H1 (cell line): ENCODE results near the gene PLB1. TPM values are rescaled to one million over a fixed set of nuclear protein-coding genes. Genes with fewer than 3 reads are reported as not detected.

Source experiments
- CTCF ChIA-PET: fragments of 300-600 bp; sonication (Branson Sonifier 250); formaldehyde crosslinking; loops from one replicate; lab custom pipeline; 2021; ENCODE audit not compliant: partially characterized antibody; lab: Charles Lee
- POLR2A ChIA-PET: fragments of 300-600 bp; sonication (Branson Sonifier 250); formaldehyde crosslinking; loops from one replicate; lab custom pipeline; 2021; ENCODE audit warnings: inconsistent platforms; ENCODE audit not compliant: partially characterized antibody; lab: Charles Lee
- DNase-seq, 2 experiments: peaks; one replicate each; pipeline versions ENCODE4 v3.0.0 to v3.0.0-alpha.2; 2010 to 2022; ENCODE audit warnings: low spot score in 2 of 2, low read depth in 1 of 2, mixed read lengths in 1 of 2
- FAIRE-seq: peaks from 2 replicates; lab custom pipeline; 2011; peaks lifted over from hg19 to GRCh38; lab: Jason Lieb, UNC
- H2AFZ ChIP-seq: 2 replicates; pipeline ENCODE4 v1.8.1; 2012; ENCODE audit warnings: low read length, inconsistent platforms
- H2AK5ac ChIP-seq: 2 replicates; pipeline ENCODE4 v1.6.1; 2013; ENCODE audit warnings: low read depth, low read length
- H2BK120ac ChIP-seq: replicated peaks from 2 replicates; pipeline ENCODE3; 2013; ENCODE audit warnings: low read depth, low read length, inconsistent platforms
- H2BK12ac ChIP-seq: 2 replicates; pipeline ENCODE4 v1.6.1; 2013; ENCODE audit warnings: low read depth, low read length
- H2BK15ac ChIP-seq: 2 replicates; pipeline ENCODE4 v1.6.1; 2013; ENCODE audit warnings: low read length
- H2BK20ac ChIP-seq: 2 replicates; pipeline ENCODE4 v1.6.1; 2013; ENCODE audit warnings: low read length
- H2BK5ac ChIP-seq: 2 replicates; pipeline ENCODE4 v1.6.1; 2013; ENCODE audit warnings: low read depth, low read length
- H3K14ac ChIP-seq: 2 replicates; pipeline ENCODE4 v1.6.1; 2013; ENCODE audit warnings: inconsistent platforms; ENCODE audit not compliant: insufficient read length
- H3K18ac ChIP-seq: 2 replicates; pipeline ENCODE4 v1.6.1; 2013; ENCODE audit warnings: low read length; ENCODE audit errors: extremely low read depth
- H3K23ac ChIP-seq: 2 replicates; pipeline ENCODE4 v1.6.1; 2013; ENCODE audit warnings: inconsistent platforms; ENCODE audit not compliant: insufficient read length
- H3K23me2 ChIP-seq: 2 replicates; pipeline ENCODE4 v1.6.1; 2013; ENCODE audit warnings: low read depth, low read length
- H3K27ac ChIP-seq: 2 replicates; pipeline ENCODE4 v1.6.1; 2011; ENCODE audit warnings: low read depth, low read length, inconsistent platforms
- H3K27me3 ChIP-seq, 4 experiments: replicated peaks in 1 of 4; 1 replicate in 1 of 4; 2 replicates in 3 of 4; pipeline versions ENCODE4 v1.6.1 to v1.8.1; 2011 to 2013; ENCODE audit warnings: low read length in 3 of 4, mild to moderate bottlenecking in 3 of 4, inconsistent platforms in 2 of 4, mixed read lengths in 2 of 4, moderate library complexity in 1 of 4; ENCODE audit not compliant: control insufficient read depth in 3 of 4, insufficient read depth in 3 of 4; ENCODE audit errors: extremely low read depth in 1 of 4
- H3K36me3 ChIP-seq, 4 experiments: 2 replicates each; pipeline versions ENCODE4 v1.6.1 to v1.8.1; 2011 to 2013; ENCODE audit warnings: mild to moderate bottlenecking in 4 of 4, low read length in 3 of 4, moderate library complexity in 2 of 4, control low read depth in 1 of 4, inconsistent platforms in 1 of 4; ENCODE audit not compliant: insufficient read depth in 4 of 4, control insufficient read depth in 2 of 4
- H3K4ac ChIP-seq: replicated peaks from 2 replicates; pipeline ENCODE3; 2013; ENCODE audit warnings: low read length, low read depth, mixed read lengths, inconsistent platforms; ENCODE audit not compliant: insufficient read length
- H3K4me1 ChIP-seq, 4 experiments: replicated peaks in 1 of 4; 1 replicate in 1 of 4; 2 replicates in 3 of 4; pipeline versions ENCODE4 v1.6.1 to v1.8.1; 2011 to 2013; ENCODE audit warnings: low read length in 3 of 4, inconsistent platforms in 2 of 4, mixed read lengths in 1 of 4; ENCODE audit not compliant: insufficient read depth in 4 of 4, control insufficient read depth in 3 of 4
- H3K4me2 ChIP-seq, 2 experiments: 2 replicates each; pipeline versions ENCODE4 v1.6.1 to v1.8.1; 2011 to 2013; ENCODE audit warnings: low read depth in 2 of 2, low read length in 2 of 2, control low read depth in 1 of 2, inconsistent platforms in 1 of 2, mild to moderate bottlenecking in 1 of 2; ENCODE audit not compliant: insufficient read depth in 1 of 2
- H3K4me3 ChIP-seq, 4 experiments: fragments of 200-600, 300-600 bp in 1 of 4; sonication (generic), shearing (Covaris generic), sonication (Bioruptor Twin) in 1 of 4; 2 replicates each; pipeline versions ENCODE4 v1.5.1 to v1.8.1; 2011 to 2016; ENCODE audit warnings: low read length in 4 of 4, low read depth in 3 of 4, control low read depth in 2 of 4, inconsistent platforms in 2 of 4, mild to moderate bottlenecking in 2 of 4, mixed read lengths in 1 of 4, moderate library complexity in 1 of 4; ENCODE audit not compliant: insufficient read depth in 2 of 4; ENCODE audit errors: extremely low read depth in 1 of 4
- H3K56ac ChIP-seq: replicated peaks from 2 replicates; pipeline ENCODE3; 2013; ENCODE audit warnings: low read depth, mild to moderate bottlenecking, mixed read lengths, low read length, inconsistent platforms; ENCODE audit not compliant: insufficient read length
- H3K79me1 ChIP-seq: 2 replicates; pipeline ENCODE4 v1.6.1; 2013; ENCODE audit warnings: low read depth, low read length, control low read depth
- H3K79me2 ChIP-seq, 2 experiments: 2 replicates each; pipeline versions ENCODE4 v1.6.1 to v1.8.1; 2012 to 2013; ENCODE audit warnings: low read length in 2 of 2, mild to moderate bottlenecking in 2 of 2, inconsistent platforms in 1 of 2; ENCODE audit not compliant: insufficient read depth in 2 of 2, control insufficient read depth in 1 of 2
- H3K9ac ChIP-seq, 4 experiments: replicated peaks in 1 of 4; 1 replicate in 1 of 4; 2 replicates in 3 of 4; pipeline versions ENCODE4 v1.6.1 to v1.8.1; 2011 to 2013; ENCODE audit warnings: low read depth in 3 of 4, low read length in 3 of 4, control low read depth in 2 of 4, mild to moderate bottlenecking in 2 of 4, moderate library complexity in 2 of 4, inconsistent platforms in 1 of 4; ENCODE audit errors: extremely low read depth in 1 of 4
- H3K9me3 ChIP-seq, 2 experiments: 2 replicates each; pipeline versions ENCODE4 v1.6.1 to v1.8.1; 2012 to 2013; ENCODE audit warnings: mild to moderate bottlenecking in 2 of 2, moderate library complexity in 2 of 2, control low read depth in 1 of 2, inconsistent platforms in 1 of 2, low read depth in 1 of 2, low read length in 1 of 2, mixed read lengths in 1 of 2; ENCODE audit not compliant: insufficient read depth in 2 of 2
- H4K20me1 ChIP-seq, 2 experiments: replicated peaks in 1 of 2; 2 replicates each; pipeline versions ENCODE3 to v1.8.1; 2011 to 2013; ENCODE audit warnings: inconsistent platforms in 2 of 2, low read length in 2 of 2, mild to moderate bottlenecking in 1 of 2; ENCODE audit not compliant: insufficient read depth in 2 of 2, control insufficient read depth in 1 of 2
- H4K5ac ChIP-seq: 2 replicates; pipeline ENCODE4 v1.6.1; 2013; ENCODE audit warnings: low read length, low read depth, mixed read lengths, inconsistent platforms; ENCODE audit not compliant: insufficient read length
- H4K8ac ChIP-seq: 2 replicates; pipeline ENCODE4 v1.8.0; 2013; ENCODE audit warnings: mild to moderate bottlenecking, moderate library complexity, low read length, inconsistent platforms; ENCODE audit not compliant: insufficient read depth; ENCODE audit errors: extremely low read depth
- H4K91ac ChIP-seq: replicated peaks from 2 replicates; pipeline ENCODE3; 2013; ENCODE audit warnings: low read length, mixed read lengths, inconsistent platforms; ENCODE audit not compliant: insufficient read length
- BACH1 ChIP-seq: IDR thresholded peaks from 2 replicates; pipeline ENCODE4 v1.6.1; 2012; ENCODE audit warnings: low read length, improper control_type of control experiment
- CBX5 ChIP-seq: fragments of 300-800, 300-1000 bp; sonication (generic); IDR thresholded peaks from 2 replicates; pipeline ENCODE4 v1.7.1; 2016; ENCODE audit warnings: antibody characterized with exemption, low read length, low read depth
- CHD1 ChIP-seq: IDR thresholded peaks from 2 replicates; pipeline ENCODE4 v1.6.1; 2012; ENCODE audit warnings: low read depth, low read length, improper control_type of control experiment
- EGR1 ChIP-seq: IDR thresholded peaks from 2 replicates; pipeline ENCODE4 v1.6.1; 2011; ENCODE audit warnings: low read depth, low read length, borderline replicate concordance
- JUN ChIP-seq: IDR thresholded peaks from 2 replicates; pipeline ENCODE4 v1.6.1; 2011; ENCODE audit warnings: low read depth, mild to moderate bottlenecking, improper control_type of control experiment, low read length
- MAFK ChIP-seq: IDR thresholded peaks from 2 replicates; pipeline ENCODE4 v1.6.1; 2012; ENCODE audit warnings: low read depth, mild to moderate bottlenecking, improper control_type of control experiment, low read length
- PHF8 ChIP-seq: fragments of 200-600 bp; sonication (generic); conservative IDR thresholded peaks from 2 replicates; pipeline ENCODE4 v1.7.1; 2012; ENCODE audit warnings: low read depth, mild to moderate bottlenecking, inconsistent platforms, low read length, moderate library complexity
- RNF2 ChIP-seq: fragments of 200-900, 300-1000 bp; sonication (generic); IDR thresholded peaks from 2 replicates; pipeline ENCODE4 v1.7.1; 2016; ENCODE audit warnings: borderline replicate concordance, low read depth, mild to moderate bottlenecking, antibody characterized with exemption, low read length; ENCODE audit not compliant: poor library complexity, severe bottlenecking; ENCODE audit errors: missing control alignments
- SIN3A ChIP-seq, 2 experiments: IDR thresholded peaks in 1 of 2; conservative IDR thresholded peaks in 1 of 2; 2 replicates each; pipeline ENCODE4 v1.6.1; 2011 to 2012; ENCODE audit warnings: low read length in 2 of 2, improper control_type of control experiment in 1 of 2, low read depth in 1 of 2, mild to moderate bottlenecking in 1 of 2
- SIRT6 ChIP-seq: IDR thresholded peaks from one replicate; pipeline ENCODE4 v1.7.1; 2012; ENCODE audit warnings: low read length, inconsistent platforms
- TAF1 ChIP-seq: IDR thresholded peaks from 2 replicates; pipeline ENCODE4 v1.6.1; 2011; ENCODE audit warnings: mild to moderate bottlenecking, low read depth, low read length
- TCF12 ChIP-seq: IDR thresholded peaks from 2 replicates; pipeline ENCODE4 v1.6.1; 2011; ENCODE audit warnings: low read depth, mild to moderate bottlenecking, low read length
- TEAD4 ChIP-seq: IDR thresholded peaks from 2 replicates; pipeline ENCODE4 v1.6.1; 2012; ENCODE audit warnings: low read depth, low read length, inconsistent platforms, mixed read lengths
- WGBS, 2 experiments: shearing (Covaris generic) in 1 of 2; methylation state at CpG; one replicate each; pipeline versions ENCODE4 v1.1.6 to v1.1.7; 2013 to 2015; ENCODE audit warnings: low lambda C conversion rate in 2 of 2, mixed read lengths in 2 of 2, inconsistent platforms in 1 of 2, low coverage in 1 of 2, missing lambda C conversion rate in 1 of 2; ENCODE audit not compliant: insufficient replicate concordance in 2 of 2, insufficient coverage in 1 of 2, insufficient read length in 1 of 2; ENCODE audit errors: extremely low coverage in 1 of 2, missing lambda C conversion rate in 1 of 2; 5-methylcytosine and 5-hydroxymethylcytosine counted together
- polyA plus RNA-seq, 7 experiments: library from polyadenylated mRNA; depleted of rRNA in 3 of 7; stranded (reverse) in 5 of 7; unstranded in 2 of 7; fragments of >200 nt in 5 of 7; fragments of 200-250 nt in 2 of 7; gene quantifications; 1 replicate in 5 of 7; 2 replicates in 1 of 7; 4 replicates in 1 of 7; pipeline versions ENCODE4 v1.2.1 to v1.2.3, GENCODE V29; 2011 to 2013; ENCODE audit warnings: missing spikeins in 2 of 7, mixed read lengths in 2 of 7
- total RNA-seq: library from RNA; stranded (reverse); fragmentation: NEBNext Ultra II Directional; extraction: Animal tissue kit (Norgen Biotek cat#: 25700); gene quantifications from 2 replicates; pipeline ENCODE4 v1.2.1, GENCODE V29; 2021

Gene PLB1
- total and polyA plus RNA-seq, 2 of the 8 experiments (the other 6 are each of a cell fraction or from before 2014, with no cell fraction given), result 0.20 to 0.36 TPM

DNA sequence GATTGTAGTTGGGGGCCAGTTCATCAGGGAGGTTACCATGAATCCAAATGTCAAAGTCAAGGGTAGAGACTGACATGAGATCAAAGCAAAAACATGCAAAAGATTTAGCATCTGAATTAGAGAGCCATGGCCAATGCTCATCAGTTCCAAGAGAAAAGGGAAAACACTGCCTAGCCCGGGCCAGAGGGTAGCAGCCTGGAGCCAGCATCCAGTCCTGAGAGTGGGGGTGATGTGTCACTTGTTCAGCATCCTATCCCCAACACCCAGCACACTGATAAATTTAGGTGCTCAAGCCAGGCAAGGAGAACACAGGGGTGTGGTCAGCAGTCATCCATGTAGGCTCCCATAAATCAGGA is 178.8 kb downstream of the PLB1 start:
- Histone ChIP-seq H3K4me3 (no peak overlapping the region), H3K79me1 (no peaks in the 10 kb centered on the region), H3K18ac (no peak overlapping the region), H3K27ac (no peak overlapping the region), H3K14ac (no peak overlapping the region), H2AFZ (no peak overlapping the region), H3K27me3 (no peaks in the 10 kb centered on the region), H4K8ac (no peak overlapping the region), H3K4me1 (peaks cover 0 to 3% (median 0%) of the 10 kb centered on the region in 4 experiments; a peak in 1 of 7 replicates), H2BK15ac (no peak overlapping the region), H3K4ac (no peak overlapping the region), H4K91ac (no peak overlapping the region), H3K9me3 (peaks cover 0 to 7% of the 10 kb centered on the region in 2 experiments; a peak in 1 of 4 replicates), H3K36me3 (no peaks in the 10 kb centered on the region), H3K9ac (no peak overlapping the region), H3K23ac (no peak overlapping the region), H4K20me1 (no peaks in the 10 kb centered on the region), H3K79me2 (no peaks in the 10 kb centered on the region), H2BK120ac (no peak overlapping the region), H3K23me2 (no peaks in the 10 kb centered on the region), H2BK20ac (no peak overlapping the region), H2BK12ac (no peak overlapping the region), H4K5ac (no peak overlapping the region), H3K56ac (no peak overlapping the region), H2AK5ac (no peak overlapping the region), H3K4me2 (no peak overlapping the region), H2BK5ac (no peak overlapping the region)
- WGBS, 2 experiments, result 100% methylated on average over 1 of the region's 1 CpG; no CpG with 5 or more reads in 1 of the 2 experiments
- no peak for DNase-seq
- no peak for TF ChIP-seq TCF12
- TF ChIP-seq EGR1, result no peak
- TF ChIP-seq PHF8, result no peak
- no peak for TF ChIP-seq SIN3A (conservative IDR thresholded peaks at IDR 0.05 in 1 of 2, IDR thresholded peaks at IDR 0.05 in 1 of 2; ENCODE audit: low read depth in 1 of 2, low read length in 2 of 2)
- TF ChIP-seq CBX5, result no peak
- no peak for TF ChIP-seq SIRT6
- TF ChIP-seq RNF2, result no peak
- no peak for TF ChIP-seq JUN
- TF ChIP-seq TEAD4, result no peak
- TF ChIP-seq BACH1, result no peak
- no peak for TF ChIP-seq CHD1
- TF ChIP-seq TAF1, result no peak
- no peak for TF ChIP-seq MAFK
- no peak for FAIRE-seq
- ChIA-PET CTCF (no interaction called here), POLR2A (no interaction called here)
